ENCODE measurements around the gene NOXRED1. TPM values are rescaled to one million over a fixed set of nuclear protein-coding genes. Genes with fewer than 3 reads are reported as not detected.

Gene NOXRED1
- total RNA-seq, 4 donors from 2014 or later = 0.68 to 2.2 (median 1.4) TPM

GRCh38 chr14:77372304-77372841, 51.0 kb downstream of the NOXRED1 start:
- in situ Hi-C loops (cut with MboI; ENCODE audit: low pct_ligation_motif_present in 1 of 4, low pct_unique_long_range_greater_than_20kb in 1 of 4, low sequenced_read_pairs in 3 of 4) (no loop called here), intact Hi-C loops (cut with DNase I; ENCODE audit: low total_unique reads) (no loop called here)
- TF ChIP-seq EP300 (IDR thresholded peaks at IDR 0.05; ENCODE audit: low read depth) (no peak), CTCF (IDR thresholded peaks at IDR 0.05) (no peak), POLR2AphosphoS5 (IDR thresholded peaks at IDR 0.05) (no peak), POLR2A (IDR thresholded peaks at IDR 0.05) (no peak)
- no peak overlapping the region for H3K27ac ChIP-seq
- H3K4me1 ChIP-seq = peaks cover 0 to 18% (median 12%) of the 10 kb centered on the region in 4 donors
- no peaks in the 10 kb centered on the region for H3K9me3 ChIP-seq
- no peaks in the 10 kb centered on the region for H3K36me3 ChIP-seq
- no peak overlapping the region for H3K4me3 ChIP-seq
- no peaks in the 10 kb centered on the region for H3K27me3 ChIP-seq
- 52 to 57% methylated on average over 4 of the region's 4 CpGs for WGBS, 2 donors (ENCODE audit: low coverage in 1 of 2)
- DNase-seq = no peak

DNA sequence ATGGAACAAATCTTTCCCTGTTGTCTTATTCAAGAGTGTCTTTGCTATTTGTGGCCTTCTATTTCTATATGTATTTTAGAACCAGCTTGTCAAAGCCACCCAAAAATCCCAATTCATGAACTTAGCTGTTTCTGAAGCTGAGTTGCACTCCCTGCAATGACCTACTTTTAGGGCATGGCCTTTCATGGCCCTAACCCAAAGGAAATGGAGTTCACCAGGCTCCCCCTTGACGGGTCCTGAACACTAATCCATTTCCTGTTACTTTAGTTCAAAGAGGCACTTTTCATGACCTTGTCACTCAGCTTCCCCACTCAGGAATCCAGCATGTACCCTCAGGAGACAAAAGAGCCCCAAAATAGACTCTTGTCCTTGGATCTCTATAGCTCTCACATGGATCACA, 54.0 kb downstream of the NOXRED1 start:
- no peak overlapping the region for H3K27ac ChIP-seq
- H3K4me3 ChIP-seq = no peak overlapping the region
- no peaks in the 10 kb centered on the region for H3K36me3 ChIP-seq
- H3K27me3 ChIP-seq = no peaks in the 10 kb centered on the region
- no peak for DNase-seq
- intact Hi-C loops (cut with DNase I; ENCODE audit: low total_unique reads) (no loop called here), in situ Hi-C loops (cut with MboI; ENCODE audit: low pct_ligation_motif_present in 1 of 4, low pct_unique_long_range_greater_than_20kb in 1 of 4, low sequenced_read_pairs in 3 of 4) (no loop called here)
- H3K9me3 ChIP-seq = no peaks in the 10 kb centered on the region
- no peak for TF ChIP-seq CTCF (IDR thresholded peaks at IDR 0.05)
- no peak for TF ChIP-seq EP300 (IDR thresholded peaks at IDR 0.05; ENCODE audit: low read depth)
- TF ChIP-seq POLR2AphosphoS5 (IDR thresholded peaks at IDR 0.05) = no peak
- TF ChIP-seq POLR2A (IDR thresholded peaks at IDR 0.05) = no peak
- WGBS, 2 donors (ENCODE audit: low coverage in 1 of 2) = 63% methylated on average over 1 of the region's 1 CpG; no CpG with 5 or more reads in 1 of the 2 donors
- H3K4me1 ChIP-seq = no peaks in the 10 kb centered on the region

- no peak for TF ChIP-seq EP300 (IDR thresholded peaks at IDR 0.05; ENCODE audit: low read depth)
- TF ChIP-seq POLR2A (IDR thresholded peaks at IDR 0.05) = no peak
- TF ChIP-seq POLR2AphosphoS5 (IDR thresholded peaks at IDR 0.05) = no peak
- no peak for TF ChIP-seq CTCF (IDR thresholded peaks at IDR 0.05)
- no peak for DNase-seq
- whole genome bisulfite sequencing, 2 donors (ENCODE audit: low coverage in 1 of 2) = 71 to 92% methylated on average over 1 to 3 of the region's 3 CpGs
- Histone ChIP-seq H3K36me3 (no peaks in the 10 kb centered on the region), H3K27ac (no peak overlapping the region), H3K4me1 (no peaks in the 10 kb centered on the region), H3K4me3 (no peak overlapping the region), H3K9me3 (no peaks in the 10 kb centered on the region), H3K27me3 (no peaks in the 10 kb centered on the region)
- intact Hi-C loops (cut with DNase I; ENCODE audit: low total_unique reads) (no loop called here), in situ Hi-C loops (cut with MboI; ENCODE audit: low pct_ligation_motif_present in 1 of 4, low pct_unique_long_range_greater_than_20kb in 1 of 4, low sequenced_read_pairs in 3 of 4) (no loop called here)
Observed at GRCh38 chr14:77364146-77364545, 59.2 kb downstream of the NOXRED1 start.

- no peaks in the 10 kb centered on the region for H3K9me3 ChIP-seq
- H3K27ac ChIP-seq = no peak overlapping the region
- H3K36me3 ChIP-seq = no peaks in the 10 kb centered on the region
- no peak for DNase-seq
- intact Hi-C loops (cut with DNase I; ENCODE audit: low total_unique reads) = no loop called here
- H3K4me3 ChIP-seq = no peak overlapping the region
- TF ChIP-seq EP300 (IDR thresholded peaks at IDR 0.05; ENCODE audit: low read depth) = no peak
- no peak for TF ChIP-seq POLR2A (IDR thresholded peaks at IDR 0.05)
- TF ChIP-seq CTCF (IDR thresholded peaks at IDR 0.05) = no peak
- no peak for TF ChIP-seq POLR2AphosphoS5 (IDR thresholded peaks at IDR 0.05)
- H3K27me3 ChIP-seq = no peaks in the 10 kb centered on the region
- 80 to 93% methylated on average over 1 of the region's 1 CpG for WGBS, 2 donors (ENCODE audit: low coverage in 1 of 2)
- in situ Hi-C loops (cut with MboI; ENCODE audit: low pct_ligation_motif_present in 1 of 4, low pct_unique_long_range_greater_than_20kb in 1 of 4, low sequenced_read_pairs in 3 of 4) = no loop called here
- H3K4me1 ChIP-seq = no peaks in the 10 kb centered on the region
Observed at GRCh38 chr14:77359626-77360025, 63.7 kb downstream of the NOXRED1 start.

Measured in transverse colon (tissue), 4 donors.